NT2/D1 (cell line): Measurements from ENCODE around the gene SLC45A1.
"Not testable (repeated sequence)": the region's sequence is repeated elsewhere in the genome, so short reads cannot be mapped to it uniquely, and the experiment has no call there.

Experiments used
- DNase-seq: peaks from one replicate; pipeline ENCODE4 v3.0.0-alpha.2; 2011; ENCODE audit warnings: low read depth, low spot score
- H3K27me3 ChIP-seq: 2 replicates; pipeline ENCODE4 v1.6.0; 2011; ENCODE audit warnings: mild to moderate bottlenecking; ENCODE audit not compliant: insufficient read length, insufficient read depth
- H3K36me3 ChIP-seq: 2 replicates; pipeline ENCODE4 v1.6.1; 2011; ENCODE audit warnings: mild to moderate bottlenecking, low read length, mixed read lengths; ENCODE audit not compliant: insufficient read depth, insufficient read length
- H3K4me1 ChIP-seq: 2 replicates; pipeline ENCODE4 v1.5.1; 2011; ENCODE audit not compliant: insufficient read depth, insufficient read length
- H3K4me3 ChIP-seq: 2 replicates; pipeline ENCODE4 v1.5.1; 2011; ENCODE audit warnings: low read depth; ENCODE audit not compliant: insufficient read length
- H3K9ac ChIP-seq: 2 replicates; pipeline ENCODE4 v1.6.0; 2011; ENCODE audit warnings: low read depth; ENCODE audit not compliant: insufficient read length
- H3K9me3 ChIP-seq: 2 replicates; pipeline ENCODE4 v1.5.1; 2011; ENCODE audit warnings: mild to moderate bottlenecking, low read length; ENCODE audit not compliant: insufficient read depth
- SUZ12 ChIP-seq: IDR thresholded peaks from 2 replicates; pipeline ENCODE4 v1.6.1; 2011; ENCODE audit not compliant: insufficient read length, insufficient read depth; ENCODE audit errors: extremely low read depth
- YY1 ChIP-seq: IDR thresholded peaks from 2 replicates; pipeline ENCODE4 v1.6.1; 2011; ENCODE audit not compliant: insufficient read length, insufficient read depth
- ZNF274 ChIP-seq: IDR thresholded peaks from 2 replicates; pipeline ENCODE4 v1.6.1; 2011; ENCODE audit warnings: mild to moderate bottlenecking, low read depth, low read length

Gene SLC45A1

GRCh38 chr1:8376358-8376840, 58.5 kb downstream of the SLC45A1 start:
- peaks cover 29% of the 10 kb centered on the region for H3K36me3 ChIP-seq
- H3K4me3 ChIP-seq: no peak overlapping the region
- H3K9me3 ChIP-seq: no peaks in the 10 kb centered on the region
- no peaks in the 10 kb centered on the region for H3K27me3 ChIP-seq
- no peak overlapping the region for H3K9ac ChIP-seq
- no peak for TF ChIP-seq YY1
- no peak for TF ChIP-seq SUZ12
- TF ChIP-seq ZNF274: no peak
- H3K4me1 ChIP-seq: peaks cover 11% of the 10 kb centered on the region
- DNase-seq: no peak

GRCh38 chr1:8377271-8377981, 59.5 kb downstream of the SLC45A1 start:
- H3K9ac ChIP-seq: no peak overlapping the region
- DNase-seq: no peak
- H3K27me3 ChIP-seq: no peaks in the 10 kb centered on the region
- TF ChIP-seq YY1: no peak
- H3K9me3 ChIP-seq: no peaks in the 10 kb centered on the region
- peaks cover 27% of the 10 kb centered on the region for H3K36me3 ChIP-seq
- peaks cover 11% of the 10 kb centered on the region for H3K4me1 ChIP-seq
- H3K4me3 ChIP-seq: no peak overlapping the region

GRCh38 chr1:8378178-8378577, 60.3 kb downstream of the SLC45A1 start:
- TF ChIP-seq SUZ12 (no peak), ZNF274 (no peak), YY1 (no peak)
- Histone ChIP-seq H3K4me3 (no peak overlapping the region), H3K27me3 (no peaks in the 10 kb centered on the region), H3K4me1 (peaks cover 11% of the 10 kb centered on the region), H3K9me3 (no peaks in the 10 kb centered on the region), H3K9ac (no peak overlapping the region), H3K36me3 (peaks cover 24% of the 10 kb centered on the region)
- no peak for DNase-seq

GRCh38 chr1:8378981-8379470, 61.1 kb downstream of the SLC45A1 start:
- no peak overlapping the region for H3K9ac ChIP-seq
- H3K9me3 ChIP-seq: no peaks in the 10 kb centered on the region
- TF ChIP-seq SUZ12 (no peak), ZNF274 (no peak), YY1 (no peak)
- H3K36me3 ChIP-seq: peaks cover 28% of the 10 kb centered on the region
- H3K4me1 ChIP-seq: peaks cover 5% of the 10 kb centered on the region
- no peak for DNase-seq
- no peak overlapping the region for H3K4me3 ChIP-seq
- no peaks in the 10 kb centered on the region for H3K27me3 ChIP-seq

GRCh38 chr1:8379513-8380186, 61.7 kb downstream of the SLC45A1 start:
- peaks cover 31% of the 10 kb centered on the region for H3K36me3 ChIP-seq
- H3K4me3 ChIP-seq: no peak overlapping the region
- no peaks in the 10 kb centered on the region for H3K9me3 ChIP-seq
- TF ChIP-seq SUZ12 (no peak), YY1 (no peak), ZNF274 (no peak)
- no peaks in the 10 kb centered on the region for H3K27me3 ChIP-seq
- H3K9ac ChIP-seq: no peak overlapping the region
- H3K4me1 ChIP-seq: peaks cover 4% of the 10 kb centered on the region
- no peak for DNase-seq

DNA sequence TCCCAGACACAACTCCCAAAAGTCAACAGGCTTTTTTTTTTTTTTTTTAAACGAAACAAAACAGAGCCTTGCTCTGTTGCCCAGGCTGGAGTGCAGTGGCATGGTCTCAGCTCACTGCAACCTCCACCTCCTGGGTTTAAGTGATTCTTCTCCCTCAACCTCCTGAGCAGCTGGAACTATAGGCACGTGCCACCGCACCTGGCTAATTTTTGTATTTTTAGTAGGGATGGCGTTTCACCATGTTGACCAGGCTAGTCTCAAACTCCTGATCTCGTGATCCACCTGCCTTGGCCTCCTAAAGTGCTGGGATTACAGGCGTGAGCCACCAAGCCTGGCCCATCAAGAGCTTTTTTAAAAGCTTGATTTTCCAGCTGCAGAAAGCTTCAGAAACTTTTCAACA, 62.4 kb downstream of the SLC45A1 start:
- H3K9me3 ChIP-seq, H3K9ac ChIP-seq, H3K4me1 ChIP-seq, H3K27me3 ChIP-seq, DNase-seq, H3K4me3 ChIP-seq: not testable (repeated sequence)
- H3K36me3 ChIP-seq: peaks cover 33% of the 10 kb centered on the region

- no peak for DNase-seq
- peaks cover 4% of the 10 kb centered on the region for H3K4me1 ChIP-seq
- H3K9me3 ChIP-seq: no peaks in the 10 kb centered on the region
- no peak overlapping the region for H3K9ac ChIP-seq
- no peak for TF ChIP-seq SUZ12
- TF ChIP-seq YY1: no peak
- TF ChIP-seq ZNF274: no peak
- peaks cover 30% of the 10 kb centered on the region for H3K36me3 ChIP-seq
- no peak overlapping the region for H3K4me3 ChIP-seq
- H3K27me3 ChIP-seq: no peaks in the 10 kb centered on the region
Measured at GRCh38 chr1:8381618-8382017, 63.7 kb downstream of the SLC45A1 start.
